Activated naive CD8-positive, alpha-beta T cell (primary cell): ENCODE results near the gene MYADML2.

Experiments used
- H3K27ac Mint-ChIP-seq: one replicate; pipeline ENCODE4 v1.8.0; 2021; ENCODE audit warnings: mixed read lengths
- H3K27me3 Mint-ChIP-seq: one replicate; pipeline ENCODE4 v1.8.0; 2021; ENCODE audit warnings: mixed read lengths
- H3K36me3 Mint-ChIP-seq: one replicate; pipeline ENCODE4 v1.8.0; 2021; ENCODE audit warnings: mixed read lengths
- H3K4me1 Mint-ChIP-seq: one replicate; pipeline ENCODE4 v1.8.0; 2021; ENCODE audit warnings: low read depth, mixed read lengths
- H3K4me3 Mint-ChIP-seq: one replicate; pipeline ENCODE4 v1.8.0; 2021; ENCODE audit warnings: mild to moderate bottlenecking, mixed read lengths
- H3K9me3 Mint-ChIP-seq: one replicate; pipeline ENCODE4 v1.8.0; 2021; ENCODE audit warnings: low read depth, mixed read lengths

MYADML2 gene

DNA sequence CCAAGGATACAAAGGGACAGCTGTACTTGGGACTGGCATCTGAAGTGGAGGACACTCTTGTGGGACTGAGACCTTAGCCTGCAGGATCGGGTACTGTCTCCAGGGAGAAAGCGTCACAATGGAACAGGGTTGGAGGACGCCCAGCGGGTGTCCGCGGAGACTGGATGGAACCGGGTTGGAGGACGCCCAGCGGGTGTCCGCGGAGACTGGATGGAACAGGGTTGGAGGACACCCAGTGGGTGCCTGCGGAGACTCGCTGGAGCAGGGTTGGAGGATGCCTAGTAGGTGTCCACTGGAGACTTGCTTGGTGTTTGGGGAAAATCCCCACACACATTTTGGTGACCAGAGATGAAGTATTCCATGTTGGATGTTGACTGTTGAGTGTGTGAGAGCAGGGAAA, at the start of gene MYADML2:
TSS of gene MYADML2 (minus strand) at position 45 of the 400 bp plus-strand sequence. CDS start 5,492 bp downstream, outside the sequence.
- H3K4me3 Mint-ChIP-seq = no peak within 1 kb of the TSS
- no peak within 1 kb of the TSS for H3K27ac Mint-ChIP-seq

GRCh38 chr17:81996232-81996756, 49.3 kb upstream of the MYADML2 start:
- H3K4me1 Mint-ChIP-seq = no peaks in the 10 kb centered on the region
- H3K27me3 Mint-ChIP-seq = no peaks in the 10 kb centered on the region
- no peaks in the 10 kb centered on the region for H3K9me3 Mint-ChIP-seq
- H3K27ac Mint-ChIP-seq = no peak overlapping the region
- no peak overlapping the region for H3K4me3 Mint-ChIP-seq
- no peaks in the 10 kb centered on the region for H3K36me3 Mint-ChIP-seq

More for the DNA sequence above, at the start of gene MYADML2:
- Mint-ChIP-seq H3K4me1 (peaks cover 5% of the 10 kb centered on the region), H3K36me3 (no peaks in the 10 kb centered on the region), H3K27me3 (no peaks in the 10 kb centered on the region), H3K9me3 (no peaks in the 10 kb centered on the region)

DNA sequence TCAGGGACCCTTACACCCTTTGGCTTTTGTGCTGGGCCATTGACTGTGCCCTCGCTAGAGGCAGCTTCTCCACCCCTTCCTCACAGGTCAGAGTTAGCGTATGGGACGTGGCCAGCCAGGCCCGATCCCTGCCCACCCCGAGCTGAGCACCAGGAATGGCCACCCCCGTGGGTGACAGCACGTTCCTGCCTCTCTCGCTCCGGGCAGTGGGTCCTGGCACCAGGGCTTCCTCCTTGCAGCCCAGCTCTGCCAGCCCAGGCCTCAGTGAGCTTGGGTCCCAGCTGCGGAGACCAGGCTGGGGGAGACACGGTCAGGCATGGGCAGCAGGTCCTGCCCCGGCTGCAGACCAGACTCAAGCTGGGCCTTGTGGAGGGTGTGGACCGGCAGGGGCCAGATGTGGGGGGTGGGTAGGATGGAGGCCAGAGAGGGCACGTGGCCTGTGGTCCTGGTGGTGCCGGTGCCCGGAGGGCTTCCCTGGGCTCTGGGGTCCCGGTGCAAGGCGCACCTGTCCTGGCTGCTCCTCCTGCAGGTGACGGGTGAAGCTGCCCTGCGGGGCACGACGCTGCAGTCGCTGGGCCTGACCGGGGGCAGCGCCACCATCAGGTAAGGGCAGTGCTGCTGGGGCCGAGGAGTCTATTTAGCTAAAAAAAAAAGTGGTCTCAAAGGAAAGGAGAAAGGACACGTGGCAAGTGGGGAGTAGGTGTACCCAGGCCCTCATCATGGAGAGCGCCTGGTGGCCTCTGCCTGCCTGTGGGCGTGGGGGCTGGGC, 48.6 kb upstream of the MYADML2 start:
- Mint-ChIP-seq H3K4me1 (no peaks in the 10 kb centered on the region), H3K9me3 (no peaks in the 10 kb centered on the region), H3K4me3 (no peak overlapping the region), H3K27me3 (no peaks in the 10 kb centered on the region), H3K27ac (no peak overlapping the region), H3K36me3 (no peaks in the 10 kb centered on the region)

DNA sequence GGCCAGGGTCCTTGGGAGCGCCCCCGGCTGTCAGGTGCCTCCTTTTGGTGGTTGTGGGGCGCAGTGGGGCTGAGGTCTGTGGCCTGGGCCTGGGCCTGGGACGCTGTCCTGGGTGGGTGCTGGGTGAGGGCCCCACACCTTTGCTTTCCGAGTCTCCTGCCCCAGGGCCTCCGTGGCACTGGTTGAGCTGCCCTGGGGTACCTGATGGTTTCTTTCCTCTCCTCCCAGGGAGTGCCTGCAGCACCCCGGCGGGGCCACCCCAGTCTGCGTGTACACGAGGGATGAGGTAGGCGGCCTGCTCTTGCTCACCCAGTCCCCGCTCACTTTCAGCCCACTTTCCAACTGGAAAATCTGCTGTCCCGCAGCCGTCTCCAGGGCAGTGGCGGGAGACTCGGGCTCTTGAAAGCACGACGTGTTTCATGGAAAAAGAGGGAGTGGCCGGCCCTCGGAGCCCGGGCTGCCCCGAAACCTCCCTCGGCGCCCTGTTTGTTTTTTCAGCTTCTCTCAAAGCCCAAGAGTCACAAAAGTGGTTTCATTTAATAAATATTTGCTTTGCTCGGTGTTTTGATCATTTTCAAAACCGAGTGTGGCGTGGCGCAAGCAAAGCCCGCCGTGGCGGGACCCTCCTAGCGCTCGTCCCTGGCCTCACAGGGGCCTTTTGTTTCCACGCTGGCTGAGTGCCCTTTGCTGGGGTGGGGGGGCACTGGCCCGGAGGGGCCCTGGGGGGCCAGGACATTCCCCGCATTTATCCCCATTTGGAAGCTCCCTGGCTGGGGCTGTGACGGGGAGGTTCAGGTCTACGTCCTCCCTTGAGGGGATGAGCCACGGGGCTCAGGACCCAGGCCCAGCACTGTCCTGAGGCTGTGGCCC, 47.8 kb upstream of the MYADML2 start:
- Mint-ChIP-seq H3K27me3 (no peaks in the 10 kb centered on the region), H3K27ac (no peak overlapping the region), H3K36me3 (no peaks in the 10 kb centered on the region), H3K4me1 (no peaks in the 10 kb centered on the region), H3K9me3 (no peaks in the 10 kb centered on the region), H3K4me3 (no peak overlapping the region)

- H3K9me3 Mint-ChIP-seq = no peaks in the 10 kb centered on the region
- H3K27ac Mint-ChIP-seq = no peak overlapping the region
- no peak overlapping the region for H3K4me3 Mint-ChIP-seq
- H3K36me3 Mint-ChIP-seq = no peaks in the 10 kb centered on the region
- no peaks in the 10 kb centered on the region for H3K27me3 Mint-ChIP-seq
- no peaks in the 10 kb centered on the region for H3K4me1 Mint-ChIP-seq
Observed at GRCh38 chr17:81993729-81994592, 46.9 kb upstream of the MYADML2 start.

DNA sequence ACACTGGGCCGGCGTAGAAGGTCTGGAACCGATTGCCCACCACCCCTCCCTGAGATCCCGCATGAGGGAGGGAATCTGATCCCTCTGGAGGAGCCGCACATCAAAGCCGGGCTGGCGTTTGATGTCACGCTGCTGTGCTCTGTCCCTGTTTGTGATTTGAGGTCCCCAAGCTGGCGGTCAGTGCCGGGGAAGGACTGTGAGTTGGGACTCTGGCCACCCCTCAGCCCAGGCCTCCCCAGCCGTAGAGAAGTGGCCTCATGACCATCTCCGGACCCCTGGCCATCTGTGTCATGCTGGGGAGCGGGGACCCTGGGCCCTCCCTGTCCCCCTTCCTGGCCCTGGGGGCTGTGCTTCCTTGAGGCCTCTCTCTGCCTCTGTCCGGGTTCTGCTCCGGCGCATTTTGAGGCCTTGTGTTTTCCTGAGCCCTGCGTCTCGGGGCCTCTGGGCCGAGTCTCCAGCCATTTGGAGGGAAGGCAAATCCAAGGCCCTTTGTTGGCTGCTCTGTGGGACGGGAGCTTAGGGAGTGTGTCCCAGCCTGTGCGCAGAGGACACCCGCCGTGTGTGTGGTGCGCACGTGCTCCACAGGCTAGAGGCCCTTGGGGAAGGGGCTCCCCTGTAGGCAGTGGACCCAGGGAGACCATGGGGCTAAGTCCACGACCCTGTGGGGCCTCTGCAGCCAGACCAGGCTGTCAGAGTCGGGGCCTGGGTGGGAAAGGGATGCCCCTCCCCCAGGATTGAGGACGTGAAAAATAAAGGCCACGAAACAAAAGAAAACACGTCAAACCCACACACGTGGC, 45.5 kb upstream of the MYADML2 start:
- Mint-ChIP-seq H3K4me1 (no peaks in the 10 kb centered on the region), H3K36me3 (no peaks in the 10 kb centered on the region), H3K27ac (no peak overlapping the region)

DNA sequence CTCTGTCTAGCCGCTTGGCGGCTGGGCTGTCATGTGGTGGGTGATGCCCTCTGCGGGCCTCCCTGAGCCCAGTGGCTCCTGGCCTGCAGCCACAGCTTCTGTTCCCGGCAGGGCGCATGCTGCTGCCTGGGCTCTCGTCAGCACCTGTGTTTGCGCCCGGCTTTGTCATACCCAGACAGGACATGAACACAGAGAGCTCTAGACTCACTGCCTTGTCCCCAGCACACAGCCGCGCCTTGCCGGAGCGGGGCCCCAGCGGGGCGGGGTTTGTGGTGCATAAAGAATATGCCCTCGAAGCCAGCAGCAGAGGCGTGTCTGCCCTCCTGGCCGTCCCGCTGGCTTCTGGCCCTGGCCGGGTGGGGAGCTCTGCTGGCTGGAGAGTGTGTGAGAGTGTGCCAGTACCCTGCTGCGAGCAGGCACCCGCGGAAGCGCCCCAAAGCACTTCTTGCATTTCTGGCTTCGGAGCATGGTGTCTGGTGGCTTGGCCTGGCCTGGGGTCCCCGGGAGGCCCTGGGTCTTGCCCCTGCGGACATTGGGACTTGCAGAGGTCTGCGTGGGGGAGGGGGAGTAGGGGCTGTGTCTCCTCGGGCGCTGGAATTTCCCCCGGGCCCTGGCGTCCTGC, 44.8 kb upstream of the MYADML2 start:
- Mint-ChIP-seq H3K27ac (no peak overlapping the region), H3K27me3 (no peaks in the 10 kb centered on the region), H3K36me3 (no peaks in the 10 kb centered on the region), H3K9me3 (no peaks in the 10 kb centered on the region), H3K4me3 (no peak overlapping the region), H3K4me1 (no peaks in the 10 kb centered on the region)

More for the DNA sequence above, 45.5 kb upstream of the MYADML2 start:
- no peak overlapping the region for H3K4me3 Mint-ChIP-seq
- H3K27me3 Mint-ChIP-seq = no peaks in the 10 kb centered on the region
- H3K9me3 Mint-ChIP-seq = no peaks in the 10 kb centered on the region

GRCh38 chr17:81990836-81991683, 44.0 kb upstream of the MYADML2 start:
- Mint-ChIP-seq H3K4me3 (no peak overlapping the region), H3K27me3 (no peaks in the 10 kb centered on the region), H3K4me1 (no peaks in the 10 kb centered on the region), H3K27ac (no peak overlapping the region), H3K9me3 (no peaks in the 10 kb centered on the region), H3K36me3 (no peaks in the 10 kb centered on the region)

DNA sequence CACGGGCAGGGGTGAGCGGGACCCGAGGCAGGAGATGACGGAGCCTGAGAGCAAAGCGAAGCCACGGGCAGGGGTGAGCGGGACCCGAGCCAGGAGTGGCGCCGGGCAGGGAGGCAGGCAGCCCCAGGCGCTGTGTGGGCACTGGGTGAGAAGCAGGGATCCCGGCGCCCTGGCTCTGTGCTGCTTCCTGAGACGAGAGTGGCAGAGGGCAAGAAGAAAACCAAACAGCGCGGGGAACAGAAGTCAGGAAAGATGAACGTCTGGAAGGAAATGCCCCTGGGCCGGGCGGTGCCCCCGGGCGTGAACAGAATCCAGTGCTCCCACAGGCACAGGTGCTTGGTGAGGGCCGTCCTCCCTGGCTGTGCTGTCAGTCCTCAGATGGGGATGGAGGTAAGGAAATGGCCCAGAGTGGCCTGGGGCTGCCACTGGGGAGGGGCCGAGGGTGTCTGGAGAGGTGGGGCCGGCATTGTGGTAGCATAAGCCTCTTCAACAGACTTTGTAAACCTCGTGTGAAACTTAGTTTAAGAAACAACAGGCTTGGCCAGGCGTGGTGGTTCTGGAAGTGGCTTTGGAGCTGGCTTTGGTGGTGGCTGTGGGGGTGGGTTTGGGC, 40.2 kb upstream of the MYADML2 start:
- no peaks in the 10 kb centered on the region for H3K9me3 Mint-ChIP-seq
- no peak overlapping the region for H3K27ac Mint-ChIP-seq
- H3K27me3 Mint-ChIP-seq = no peaks in the 10 kb centered on the region
- no peak overlapping the region for H3K4me3 Mint-ChIP-seq
- H3K36me3 Mint-ChIP-seq = peaks cover 3% of the 10 kb centered on the region
- H3K4me1 Mint-ChIP-seq = peaks cover 6% of the 10 kb centered on the region

GRCh38 chr17:81986606-81987005, 39.6 kb upstream of the MYADML2 start:
- Mint-ChIP-seq H3K36me3 (peaks cover 3% of the 10 kb centered on the region), H3K9me3 (no peaks in the 10 kb centered on the region), H3K4me3 (no peak overlapping the region), H3K4me1 (peaks cover 8% of the 10 kb centered on the region), H3K27ac (no peak overlapping the region), H3K27me3 (no peaks in the 10 kb centered on the region)

DNA sequence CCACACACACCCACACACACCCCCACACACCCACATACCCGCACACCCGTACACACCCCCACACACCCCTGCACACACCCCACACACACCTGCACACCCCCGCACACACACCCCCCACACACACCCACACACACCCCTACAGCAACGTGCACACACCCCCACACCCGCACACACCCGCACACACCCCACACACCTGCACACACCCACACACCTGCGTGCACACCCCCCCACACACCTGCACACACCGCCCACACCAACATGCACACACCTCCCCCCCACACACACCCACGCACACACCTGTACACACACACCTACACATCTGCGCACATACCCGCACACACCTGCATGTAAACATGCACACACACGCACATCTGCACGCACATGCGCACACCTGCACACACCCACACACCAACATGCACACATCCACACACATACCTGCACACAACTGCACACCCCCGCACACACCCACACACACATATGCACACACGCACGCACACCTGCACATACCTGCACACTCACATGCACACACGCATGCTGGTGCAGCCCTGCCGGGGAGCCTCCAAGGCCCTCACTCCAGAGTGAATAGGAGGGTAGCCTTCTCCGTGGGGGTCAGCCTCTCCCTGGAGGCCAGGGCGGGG, 37.9 kb upstream of the MYADML2 start:
- H3K4me3 Mint-ChIP-seq = no peak overlapping the region
- H3K9me3 Mint-ChIP-seq = no peaks in the 10 kb centered on the region
- H3K36me3 Mint-ChIP-seq = peaks cover 7% of the 10 kb centered on the region
- peaks cover 17% of the 10 kb centered on the region for H3K4me1 Mint-ChIP-seq
- H3K27ac Mint-ChIP-seq = no peak overlapping the region
- no peaks in the 10 kb centered on the region for H3K27me3 Mint-ChIP-seq

GRCh38 chr17:81983639-81984373, 36.8 kb upstream of the MYADML2 start:
- Mint-ChIP-seq H3K36me3 (peaks cover 7% of the 10 kb centered on the region), H3K27me3 (no peaks in the 10 kb centered on the region), H3K9me3 (no peaks in the 10 kb centered on the region), H3K4me1 (peaks cover 25% of the 10 kb centered on the region), H3K4me3 (no peak overlapping the region), H3K27ac (no peak overlapping the region)
